Measurements from ENCODE around the gene KCNG2. TPM values are rescaled to one million over a fixed set of nuclear protein-coding genes. Genes with fewer than 3 reads are reported as not detected.

KCNG2 gene
- polyA plus RNA-seq, 1 donor from 2014 or later = not detected

- H3K9me3 ChIP-seq (ENCODE audit: low read length) = no peaks in the 10 kb centered on the region
- no peaks in the 10 kb centered on the region for H3K79me2 ChIP-seq (replicated peaks; ENCODE audit: insufficient read depth, low read length)
- H3K9ac ChIP-seq (ENCODE audit: low read length) = no peak overlapping the region
- no peaks in the 10 kb centered on the region for H3K27me3 ChIP-seq (ENCODE audit: insufficient read depth, low read depth, low read length)
- no peak overlapping the region for H3K4me2 ChIP-seq (ENCODE audit: low read length)
- no peaks in the 10 kb centered on the region for H4K20me1 ChIP-seq (ENCODE audit: insufficient read depth)
- TF ChIP-seq EP300 (conservative IDR thresholded peaks at IDR 0.05; ENCODE audit: poor library complexity, severe bottlenecking) = no peak
- TF ChIP-seq RAD21 (conservative IDR thresholded peaks at IDR 0.05) = no peak
- no peak for TF ChIP-seq CTCF (IDR thresholded peaks at IDR 0.05; ENCODE audit: poor library complexity, severe bottlenecking)
- no peak for TF ChIP-seq EZH2 (IDR thresholded peaks at IDR 0.05; ENCODE audit: borderline replicate concordance, insufficient read depth, low read length, poor library complexity, severe bottlenecking)
- TF ChIP-seq TAF1 (IDR thresholded peaks at IDR 0.05; ENCODE audit: low read depth) = no peak
- TF ChIP-seq POLR2AphosphoS5 (IDR thresholded peaks at IDR 0.05) = no peak
- TF ChIP-seq MXI1 (conservative IDR thresholded peaks at IDR 0.05; ENCODE audit: poor library complexity, severe bottlenecking) = no peak
- no peak overlapping the region for H2AFZ ChIP-seq (ENCODE audit: low read depth, low read length)
- no peaks in the 10 kb centered on the region for H3K9me2 ChIP-seq (ENCODE audit: insufficient read depth, low read length)
- H3K4me3 ChIP-seq (ENCODE audit: low read length) = no peak overlapping the region
- no peaks in the 10 kb centered on the region for H3K36me3 ChIP-seq (ENCODE audit: insufficient read depth, low read length)
- no peaks in the 10 kb centered on the region for H3F3A ChIP-seq (ENCODE audit: insufficient read depth, low read length, poor library complexity, severe bottlenecking)
- H3K27ac ChIP-seq (ENCODE audit: low read length) = no peak overlapping the region
Observed at GRCh38 chr18:79818036-79818435, 20.3 kb downstream of the KCNG2 start.

- H4K20me1 ChIP-seq (ENCODE audit: insufficient read depth) = no peaks in the 10 kb centered on the region
- H3K9me2 ChIP-seq (ENCODE audit: insufficient read depth, low read length) = no peaks in the 10 kb centered on the region
- H3K4me3 ChIP-seq (ENCODE audit: low read length) = no peak overlapping the region
- no peak overlapping the region for H2AFZ ChIP-seq (ENCODE audit: low read depth, low read length)
- H3K27ac ChIP-seq (ENCODE audit: low read length) = no peak overlapping the region
- no peak overlapping the region for H3K9ac ChIP-seq (ENCODE audit: low read length)
- H3K27me3 ChIP-seq (ENCODE audit: insufficient read depth, low read depth, low read length) = no peaks in the 10 kb centered on the region
- H3K79me2 ChIP-seq (replicated peaks; ENCODE audit: insufficient read depth, low read length) = no peaks in the 10 kb centered on the region
- no peaks in the 10 kb centered on the region for H3K36me3 ChIP-seq (ENCODE audit: insufficient read depth, low read length)
- no peaks in the 10 kb centered on the region for H3F3A ChIP-seq (ENCODE audit: insufficient read depth, low read length, poor library complexity, severe bottlenecking)
- TF ChIP-seq EP300 (conservative IDR thresholded peaks at IDR 0.05; ENCODE audit: poor library complexity, severe bottlenecking) = no peak
- no peak for TF ChIP-seq CTCF (IDR thresholded peaks at IDR 0.05; ENCODE audit: poor library complexity, severe bottlenecking)
- no peak for TF ChIP-seq RAD21 (conservative IDR thresholded peaks at IDR 0.05)
- no peak for TF ChIP-seq TAF1 (IDR thresholded peaks at IDR 0.05; ENCODE audit: low read depth)
- TF ChIP-seq REST (IDR thresholded peaks at IDR 0.05; ENCODE audit: borderline replicate concordance) = no peak
- TF ChIP-seq POLR2AphosphoS5 (IDR thresholded peaks at IDR 0.05) = no peak
- no peaks in the 10 kb centered on the region for H3K9me3 ChIP-seq (ENCODE audit: low read length)
- H3K4me2 ChIP-seq (ENCODE audit: low read length) = no peak overlapping the region
Observed at GRCh38 chr18:79818631-79819030, 20.9 kb downstream of the KCNG2 start.
